Right ventricle myocardium superior (tissue), 1 donor: Measurements from ENCODE around the gene L1CAM. TPM values are rescaled to one million over a fixed set of nuclear protein-coding genes. Genes with fewer than 3 reads are reported as not detected.

Source experiments
- ATAC-seq: fragments of 200-7000 bp; cut with Tn5 transposase; one replicate; pipeline ENCODE4 v1.9.1; 2020; ENCODE audit warnings: mild to moderate bottlenecking; ENCODE audit not compliant: poor library complexity
- DNase-seq: peaks from one replicate; pipeline ENCODE4 v3.0.0-alpha.2; 2020
- intact Hi-C: fragments of 100-400 bp; cut with DNase I; formaldehyde crosslinking; loops from one replicate; pipeline ENCODE4 v1.11.2; 2022
- total RNA-seq: library from RNA; stranded (reverse); fragmentation: NEBNext Ultra II Directional; extraction: Animal tissue kit (Norgen Biotek cat#: 25700); gene quantifications from one replicate; pipeline ENCODE4 v1.2.1, GENCODE V29; 2021
- donor health status: DM: no; HTN: yes; CAD: no; lungs with severe emphysema.

The L1CAM gene
- total RNA-seq, 1 donor from 2014 or later, result 5.3 TPM

DNA sequence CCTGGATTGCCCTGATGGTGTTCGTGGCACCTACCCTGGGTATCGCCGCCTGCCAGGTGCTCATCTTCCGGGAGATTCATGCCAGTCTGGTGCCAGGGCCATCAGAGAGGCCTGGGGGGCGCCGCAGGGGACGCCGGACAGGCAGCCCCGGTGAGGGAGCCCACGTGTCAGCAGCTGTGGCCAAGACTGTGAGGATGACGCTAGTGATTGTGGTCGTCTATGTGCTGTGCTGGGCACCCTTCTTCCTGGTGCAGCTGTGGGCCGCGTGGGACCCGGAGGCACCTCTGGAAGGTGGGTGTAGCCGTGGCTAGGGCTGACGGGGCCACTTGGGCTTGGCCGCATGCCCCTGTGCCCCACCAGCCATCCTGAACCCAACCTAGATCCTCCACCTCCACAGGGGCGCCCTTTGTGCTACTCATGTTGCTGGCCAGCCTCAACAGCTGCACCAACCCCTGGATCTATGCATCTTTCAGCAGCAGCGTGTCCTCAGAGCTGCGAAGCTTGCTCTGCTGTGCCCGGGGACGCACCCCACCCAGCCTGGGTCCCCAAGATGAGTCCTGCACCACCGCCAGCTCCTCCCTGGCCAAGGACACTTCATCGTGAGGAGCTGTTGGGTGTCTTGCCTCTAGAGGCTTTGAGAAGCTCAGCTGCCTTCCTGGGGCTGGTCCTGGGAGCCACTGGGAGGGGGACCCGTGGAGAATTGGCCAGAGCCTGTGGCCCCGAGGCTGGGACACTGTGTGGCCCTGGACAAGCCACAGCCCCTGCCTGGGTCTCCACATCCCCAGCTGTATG is 20.3 kb upstream of the L1CAM start:
- DNase-seq (no peak), ATAC-seq (no peak)
- intact Hi-C loops, result no loop called here

- intact Hi-C loops, result no loop called here
- DNase-seq (no peak), ATAC-seq (no peak)
Observed at GRCh38 chrX:153905481-153906095, 19.6 kb upstream of the L1CAM start.

DNA sequence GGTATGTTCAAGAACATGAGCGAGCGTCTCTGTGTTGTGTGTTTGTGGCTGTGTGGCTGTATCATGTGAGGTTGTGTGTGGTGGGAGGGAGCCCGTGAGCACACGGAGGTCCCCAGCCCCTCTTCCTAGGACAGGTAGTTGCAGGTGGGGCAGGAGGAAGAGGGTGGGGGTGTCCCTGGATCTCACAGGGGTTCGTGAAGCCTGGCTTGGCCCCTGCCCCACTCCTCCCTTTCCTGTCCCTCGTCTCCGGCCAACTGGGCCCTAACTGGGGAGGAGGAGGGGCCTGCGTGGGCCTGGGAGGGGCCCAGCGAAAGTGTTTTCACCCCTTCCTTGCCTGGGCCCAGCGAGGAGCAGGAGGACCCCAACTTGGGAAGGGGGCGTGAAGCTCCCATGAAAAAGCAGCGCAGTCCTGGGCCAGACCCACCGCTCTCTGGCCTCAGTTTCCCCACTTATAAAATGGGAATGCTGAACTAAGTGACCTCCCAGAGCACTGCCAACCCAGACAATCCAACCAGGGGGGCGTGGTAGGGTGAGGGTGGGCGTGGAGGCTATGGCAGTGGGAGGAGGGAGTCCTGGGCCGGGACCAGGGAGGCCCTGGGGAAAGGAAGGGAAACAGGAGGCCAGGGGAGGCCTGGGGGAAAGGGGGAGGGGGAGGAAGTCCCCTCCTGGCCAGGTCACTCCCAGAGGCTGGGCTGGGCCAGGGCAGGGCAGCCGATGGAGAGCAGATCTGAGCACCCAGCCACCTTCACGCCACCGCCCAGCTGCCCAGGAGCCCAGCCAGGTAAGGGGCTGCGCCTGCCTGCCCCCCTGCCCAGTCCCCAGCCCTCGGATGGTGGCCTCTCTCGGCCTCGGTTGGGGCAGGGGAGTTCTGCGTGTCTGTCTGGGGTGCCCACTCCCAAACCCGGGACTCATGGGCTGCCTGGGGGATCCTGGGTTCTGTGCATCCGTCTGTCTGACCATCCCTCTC is 18.3 kb upstream of the L1CAM start, which contains the start of gene AVPR2:
Gene AVPR2, plus strand, starts transcription at position 683 of the 967 bp plus-strand sequence. CDS start 473 bp downstream, outside the sequence.
- intact Hi-C loops, result no loop called here
- peak; percentile 63 for ATAC-seq
- peak; percentile 56 for DNase-seq

- DNase-seq (peak; percentile 61), ATAC-seq (peak; percentile 56)
- intact Hi-C loops, result no loop called here
Observed at GRCh38 chrX:153903238-153903980, 17.4 kb upstream of the L1CAM start.

- DNase-seq, result no peak
- intact Hi-C loops, result no loop called here
- no peak for ATAC-seq
Observed at GRCh38 chrX:153902385-153902784, 16.4 kb upstream of the L1CAM start.

DNA sequence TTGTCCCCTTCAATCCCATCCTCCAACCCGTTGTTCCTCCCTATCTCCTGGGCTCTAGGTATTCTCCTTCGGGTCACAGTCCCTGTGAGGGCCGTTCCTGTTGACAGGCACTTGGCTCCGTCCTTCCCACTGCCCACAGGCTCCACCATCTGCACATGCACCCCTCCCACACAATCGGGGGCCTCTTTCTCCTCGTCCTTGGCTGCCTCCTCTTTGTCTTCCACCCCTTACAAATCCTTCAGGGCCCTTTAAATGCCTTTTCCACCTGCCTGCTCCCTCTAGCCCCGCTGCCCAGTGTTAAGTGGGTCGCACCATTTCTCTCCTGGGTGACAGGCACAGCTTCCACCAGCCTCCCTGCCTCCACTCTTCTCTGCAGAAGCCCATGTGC is 15.8 kb upstream of the L1CAM start:
- intact Hi-C loops, result no loop called here
- ATAC-seq (no peak), DNase-seq (no peak)

DNA sequence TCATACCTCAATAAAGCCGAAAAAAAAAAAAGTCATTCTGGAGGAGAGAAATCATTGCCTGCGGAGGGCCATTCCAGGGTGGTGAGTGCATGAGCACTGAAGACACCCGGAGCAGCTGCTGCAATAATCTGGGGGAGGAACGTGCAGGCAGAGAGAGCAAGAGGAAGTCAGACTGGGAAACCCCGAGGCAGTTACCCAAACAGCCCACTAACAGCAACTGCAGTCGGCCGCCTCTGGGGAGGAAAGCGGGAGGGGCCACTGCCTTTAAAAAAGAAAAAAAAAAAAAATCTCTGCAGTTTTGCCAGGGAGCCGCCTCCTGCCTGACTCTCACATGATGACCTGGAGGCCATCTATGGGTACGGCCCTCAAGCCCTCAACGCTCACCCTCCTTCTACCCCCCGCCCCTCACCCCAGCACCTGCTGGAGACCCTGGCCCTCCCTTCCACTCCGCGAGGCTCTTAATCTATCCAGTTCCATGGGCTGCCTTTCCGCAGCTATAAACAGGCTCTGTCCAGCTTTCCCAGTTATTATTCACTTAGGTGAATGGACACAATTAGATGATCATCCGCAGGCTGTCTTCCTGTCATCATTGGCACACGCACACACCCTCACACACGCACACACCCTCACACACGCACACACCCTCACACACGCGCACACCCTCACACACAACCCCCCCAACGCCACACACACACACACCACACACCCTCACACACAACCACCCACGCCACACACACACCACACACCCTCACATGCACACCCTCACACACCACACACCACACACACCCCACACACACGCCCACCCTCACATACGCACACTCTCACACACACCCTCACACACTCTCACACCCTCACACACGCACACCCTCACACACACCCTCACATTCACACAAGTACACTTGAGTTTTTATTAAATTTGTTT is 15.1 kb upstream of the L1CAM start:
- intact Hi-C loops, result no loop called here
- DNase-seq (peak; percentile 69), ATAC-seq (peak; percentile 62)

DNA sequence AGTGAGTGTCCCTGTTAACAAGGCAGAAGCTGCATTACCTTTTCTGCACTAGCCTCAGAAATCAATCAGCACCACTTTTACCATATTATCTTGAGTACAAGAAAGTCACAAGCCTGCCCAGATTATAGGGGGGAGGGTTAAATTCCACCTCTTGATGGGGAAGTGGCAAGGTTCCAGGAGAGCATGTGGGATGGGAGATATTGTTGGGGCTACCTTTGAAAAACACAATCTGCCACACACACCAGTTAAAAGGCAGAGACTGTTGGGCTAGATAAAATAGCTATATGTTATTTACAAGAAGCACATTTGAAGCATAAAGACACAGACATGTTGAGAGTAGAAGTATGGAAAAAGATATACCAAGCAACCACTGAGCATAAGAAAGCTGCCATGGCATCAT is 11.9 kb upstream of the L1CAM start:
- DNase-seq, result no peak
- intact Hi-C loops, result no loop called here

DNA sequence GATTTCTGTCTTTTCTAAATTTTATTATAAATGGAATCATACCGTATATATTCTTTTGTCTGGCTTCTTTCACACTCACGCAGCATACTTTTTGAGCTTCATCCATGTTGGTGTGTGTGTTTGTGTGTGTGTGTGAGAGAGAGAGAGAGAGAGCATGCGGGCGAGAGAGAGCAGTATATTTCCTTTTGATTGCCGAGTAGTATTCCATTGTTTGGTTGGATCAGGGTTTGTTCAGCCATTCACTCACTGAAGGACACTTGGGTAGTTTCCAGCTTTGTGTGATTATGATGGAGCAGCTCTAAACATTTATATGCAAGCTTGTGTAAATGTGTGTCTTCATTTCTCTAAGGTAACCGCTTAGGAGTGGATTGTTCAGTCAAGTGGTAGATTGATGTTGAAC is 3.1 kb upstream of the L1CAM start:
- DNase-seq, result no peak
- intact Hi-C loops, result no loop called here

More for the DNA sequence above, 11.9 kb upstream of the L1CAM start:
- no peak for ATAC-seq

GRCh38 chrX:153888344-153888743 is 2.4 kb upstream of the L1CAM start:
- intact Hi-C loops, result no loop called here
- DNase-seq (no peak), ATAC-seq (no peak)

More for the DNA sequence above, 3.1 kb upstream of the L1CAM start:
- no peak for ATAC-seq

GRCh38 chrX:153887385-153887784 is 1.4 kb upstream of the L1CAM start:
- ATAC-seq (no peak), DNase-seq (no peak)
- intact Hi-C loops, result no loop called here

- ATAC-seq, result no peak
- intact Hi-C loops, result no loop called here
- DNase-seq, result no peak
Observed at GRCh38 chrX:153886915-153887314, 942 bp upstream of the L1CAM start.

- no peak for ATAC-seq
- intact Hi-C loops, result no loop called here
- no peak for DNase-seq
Observed at GRCh38 chrX:153885208-153885787, 675 bp downstream of the L1CAM start.

- DNase-seq (no peak), ATAC-seq (no peak)
- intact Hi-C loops, result no loop called here
Observed at GRCh38 chrX:153884590-153884989, 1.4 kb downstream of the L1CAM start.

- intact Hi-C loops, result no loop called here
- ATAC-seq, result no peak
- DNase-seq, result no peak
Observed at GRCh38 chrX:153884136-153884535, 1.8 kb downstream of the L1CAM start.

GRCh38 chrX:153883163-153883843 is 2.7 kb downstream of the L1CAM start:
- no peak for ATAC-seq
- DNase-seq, result no peak
- intact Hi-C loops, result no loop called here

GRCh38 chrX:153882557-153882956 is 3.4 kb downstream of the L1CAM start:
- intact Hi-C loops, result no loop called here
- no peak for DNase-seq
- no peak for ATAC-seq
